Karpas-422 (cell line): ENCODE data around the gene CXorf49B. TPM values are rescaled to one million over a fixed set of nuclear protein-coding genes. Genes with fewer than 3 reads are reported as not detected.
"Not testable (repeated sequence)": the region's sequence is repeated elsewhere in the genome, so short reads cannot be mapped to it uniquely, and the experiment has no call there.

ENCODE experiments used
- DNase-seq: peaks from one replicate; pipeline ENCODE4 v3.0.0-alpha.2; 2015
- H2AFZ ChIP-seq: fragments of 200-600 bp; sonication (generic); 2 replicates; pipeline ENCODE4 v1.6.1; 2014; ENCODE audit warnings: antibody characterized with exemption, low read length, mixed read lengths
- H3K27ac ChIP-seq: fragments of 200-600 bp; sonication (generic); 2 replicates; pipeline ENCODE4 v1.5.1; 2014; ENCODE audit warnings: mild to moderate bottlenecking, low read length, moderate library complexity
- H3K27me3 ChIP-seq: fragments of 200-600 bp; sonication (generic); 2 replicates; pipeline ENCODE4 v1.6.1; 2014; ENCODE audit warnings: low read length, mixed read lengths
- H3K36me3 ChIP-seq: fragments of 200-600 bp; sonication (generic); 2 replicates; pipeline ENCODE4 v1.6.1; 2014; ENCODE audit warnings: low read length, mixed read lengths; ENCODE audit not compliant: insufficient read depth
- H3K4me1 ChIP-seq: fragments of 200-600 bp; sonication (generic); 2 replicates; pipeline ENCODE4 v1.6.1; 2014; ENCODE audit warnings: mild to moderate bottlenecking, low read length, mixed read lengths
- H3K4me2 ChIP-seq: fragments of 200-600 bp; sonication (generic); 2 replicates; pipeline ENCODE4 v1.6.1; 2014; ENCODE audit warnings: low read length, low read depth, mild to moderate bottlenecking; ENCODE audit not compliant: poor library complexity, severe bottlenecking
- H3K4me3 ChIP-seq: fragments of 200-600 bp; sonication (generic); 2 replicates; pipeline ENCODE4 v1.5.1; 2014; ENCODE audit warnings: mild to moderate bottlenecking, antibody characterized with exemption, low read length, mixed read lengths
- H3K79me2 ChIP-seq: fragments of 200-600 bp; sonication (generic); 2 replicates; pipeline ENCODE4 v1.6.1; 2014; ENCODE audit warnings: mild to moderate bottlenecking, low read length, mixed read lengths
- H3K9ac ChIP-seq: fragments of 200-600 bp; sonication (generic); 2 replicates; pipeline ENCODE4 v1.6.0; 2014; ENCODE audit warnings: low read length
- H3K9me2 ChIP-seq: fragments of 200-600 bp; sonication (generic), shearing (Covaris generic); replicated peaks from 2 replicates; pipeline ENCODE4 v1.6.0; 2014; ENCODE audit warnings: mild to moderate bottlenecking, low read length, moderate library complexity; ENCODE audit not compliant: insufficient read depth
- H3K9me3 ChIP-seq: fragments of 300-700, 200-600 bp; sonication (generic); 2 replicates; pipeline ENCODE4 v1.6.1; 2014; ENCODE audit warnings: low read length, mixed read lengths
- H4K20me1 ChIP-seq: fragments of 200-600 bp; sonication (generic); 2 replicates; pipeline ENCODE4 v1.6.1; 2014; ENCODE audit warnings: mild to moderate bottlenecking, antibody characterized with exemption, low read length, low read depth; ENCODE audit not compliant: insufficient read depth
- small RNA-seq: library from RNA; depleted of rRNA; stranded (forward); fragments of <200 nt; gene quantifications from one replicate; pipeline ENCODE3, GENCODE V24; 2014
- total RNA-seq: library from RNA; depleted of rRNA; stranded (reverse); fragments of >200 nt; shearing (Covaris generic); gene quantifications from 2 replicates; pipeline ENCODE4 v1.2.3, GENCODE V29; 2014; ENCODE audit warnings: low replicate concordance; rRNA removed

Gene CXorf49B
- total RNA-seq, 1 experiment from 2014 or later, result not detected

DNA sequence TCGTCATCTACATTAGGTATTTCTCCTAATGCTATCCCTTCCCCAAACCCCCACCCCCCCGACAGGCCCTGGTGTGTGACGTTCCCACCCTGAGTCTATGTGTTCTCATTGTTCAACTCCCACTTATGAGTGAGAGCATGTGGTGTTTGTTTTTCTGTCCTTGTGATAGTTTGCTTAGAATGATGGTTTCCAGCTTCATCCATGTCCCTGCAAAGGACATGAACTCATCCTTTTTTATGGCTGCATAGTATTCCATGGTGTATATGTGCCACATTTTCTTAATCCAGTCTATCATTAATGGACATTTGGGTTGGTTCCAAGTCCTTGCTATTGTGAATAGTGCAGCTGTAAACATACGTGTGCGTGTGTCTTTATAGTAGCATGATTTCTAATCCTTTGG lies 43.3 kb downstream of the CXorf49B start:
- H2AFZ ChIP-seq, H3K27me3 ChIP-seq, H3K4me2 ChIP-seq, H3K4me3 ChIP-seq, H3K27ac ChIP-seq, DNase-seq, H3K9ac ChIP-seq, H3K36me3 ChIP-seq, H3K4me1 ChIP-seq, H3K9me2 ChIP-seq, H3K79me2 ChIP-seq, H3K9me3 ChIP-seq, H4K20me1 ChIP-seq: not testable (repeated sequence)

- DNase-seq, result no peak
- Histone ChIP-seq H3K4me2 (no peak overlapping the region), H3K79me2 (no peaks in the 10 kb centered on the region), H3K4me3 (no peak overlapping the region), H2AFZ (no peak overlapping the region), H3K27me3 (no peaks in the 10 kb centered on the region), H3K9me3 (no peaks in the 10 kb centered on the region), H4K20me1 (no peaks in the 10 kb centered on the region), H3K4me1 (no peaks in the 10 kb centered on the region), H3K36me3 (no peaks in the 10 kb centered on the region), H3K9me2 (no peaks in the 10 kb centered on the region), H3K9ac (no peak overlapping the region), H3K27ac (no peak overlapping the region)
Observed at GRCh38 chrX:71809886-71810285, 46.7 kb downstream of the CXorf49B start.

GRCh38 chrX:71814123-71814912 lies 51.2 kb downstream of the CXorf49B start:
- no peak overlapping the region for H3K9ac ChIP-seq
- no peak for DNase-seq
- H3K4me1 ChIP-seq, result no peaks in the 10 kb centered on the region
- H3K79me2 ChIP-seq, result no peaks in the 10 kb centered on the region
- no peak overlapping the region for H3K4me2 ChIP-seq
- no peak overlapping the region for H2AFZ ChIP-seq
- H3K27me3 ChIP-seq, result no peaks in the 10 kb centered on the region
- no peaks in the 10 kb centered on the region for H4K20me1 ChIP-seq
- no peaks in the 10 kb centered on the region for H3K36me3 ChIP-seq
- no peaks in the 10 kb centered on the region for H3K9me3 ChIP-seq
- no peak overlapping the region for H3K27ac ChIP-seq
- no peaks in the 10 kb centered on the region for H3K9me2 ChIP-seq
- H3K4me3 ChIP-seq, result no peak overlapping the region

DNA sequence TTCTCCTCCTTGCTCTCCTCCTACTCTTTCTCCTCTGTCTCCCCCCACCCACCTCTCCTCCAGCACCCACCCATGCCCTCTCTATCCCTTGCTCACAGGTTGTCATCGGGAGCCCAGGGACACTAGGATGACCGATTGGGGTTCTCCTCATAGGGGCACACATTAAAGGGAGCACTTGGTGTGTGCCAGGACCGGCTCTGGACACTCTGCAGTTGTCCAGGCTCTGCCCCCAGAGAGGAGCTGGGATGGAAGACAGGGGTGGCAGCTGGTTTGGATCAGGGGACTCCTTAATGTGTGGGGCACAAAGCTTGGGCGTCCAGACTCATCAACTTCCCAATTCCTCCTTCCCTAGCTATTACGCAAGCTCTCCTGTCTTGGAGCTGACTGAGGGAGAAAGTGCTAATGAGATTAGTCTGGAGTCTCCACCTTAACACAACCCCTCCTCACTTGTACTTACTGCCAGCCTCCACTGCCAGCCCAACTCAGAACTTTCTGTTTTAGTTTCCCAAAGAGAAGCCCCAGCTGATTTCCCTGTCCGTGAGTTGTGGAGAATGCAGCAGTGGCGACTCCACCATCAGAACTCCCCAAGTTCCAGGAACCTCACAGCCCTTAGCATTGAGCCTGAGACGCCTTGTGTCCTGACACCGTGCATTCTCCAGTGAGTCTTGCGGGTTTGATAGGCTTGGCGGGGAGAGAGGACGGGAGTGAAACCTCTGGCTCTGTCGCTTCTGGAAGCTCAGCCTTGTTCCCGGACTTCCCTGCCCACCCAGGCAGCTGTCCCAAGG lies 52.2 kb downstream of the CXorf49B start:
- no peak for DNase-seq
- Histone ChIP-seq H3K4me1 (no peaks in the 10 kb centered on the region), H4K20me1 (no peaks in the 10 kb centered on the region), H3K9ac (no peak overlapping the region), H2AFZ (no peak overlapping the region), H3K9me2 (no peaks in the 10 kb centered on the region), H3K4me2 (no peak overlapping the region), H3K4me3 (no peak overlapping the region), H3K9me3 (no peaks in the 10 kb centered on the region), H3K27ac (no peak overlapping the region), H3K79me2 (no peaks in the 10 kb centered on the region), H3K27me3 (no peaks in the 10 kb centered on the region), H3K36me3 (no peaks in the 10 kb centered on the region)

DNA sequence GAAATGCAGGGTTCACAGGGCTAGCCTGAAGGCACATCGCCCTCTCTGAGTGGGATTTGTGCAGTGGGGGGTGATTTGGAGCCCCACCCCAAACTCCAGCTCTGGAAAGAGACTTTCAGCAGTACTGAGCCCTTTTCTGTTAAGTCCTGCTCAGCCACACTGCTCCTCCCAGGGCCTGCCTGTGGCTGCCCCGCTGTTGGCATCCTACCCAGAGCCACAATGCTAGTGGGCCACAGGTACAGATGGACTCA lies 52.7 kb downstream of the CXorf49B start:
- H4K20me1 ChIP-seq, result no peaks in the 10 kb centered on the region
- H3K4me3 ChIP-seq, result no peak overlapping the region
- no peaks in the 10 kb centered on the region for H3K4me1 ChIP-seq
- no peak overlapping the region for H3K9ac ChIP-seq
- no peak overlapping the region for H2AFZ ChIP-seq
- no peaks in the 10 kb centered on the region for H3K9me3 ChIP-seq
- no peak overlapping the region for H3K27ac ChIP-seq
- DNase-seq, result no peak
- no peaks in the 10 kb centered on the region for H3K9me2 ChIP-seq
- H3K79me2 ChIP-seq, result no peaks in the 10 kb centered on the region
- no peaks in the 10 kb centered on the region for H3K36me3 ChIP-seq
- no peaks in the 10 kb centered on the region for H3K27me3 ChIP-seq
- no peak overlapping the region for H3K4me2 ChIP-seq

Small RNA genes within 50 kb of the gene (small RNA-seq; reads per million reads assigned to genes)
- gene BX276092.1 (not detected), gene BX276092.6 (not detected), gene BX276092.8 (not detected)

Other genes starting within 250 kb of the CXorf49B start
- gene OGT, start 230.2 kb upstream of the CXorf49B start, total RNA-seq, result 314 and 469 TPM in 2 replicates
- gene GCNA, start 184.9 kb upstream of the CXorf49B start, total RNA-seq, result 5.4 and 6.2 TPM in 2 replicates
- gene CXCR3, start 144.8 kb upstream of the CXorf49B start, total RNA-seq, result not detected in 2 replicates
- gene CXorf49, start 45.1 kb upstream of the CXorf49B start, total RNA-seq, result not detected in 2 replicates
- not detected in 2 replicates for gene NHSL2, start 147.5 kb downstream of the CXorf49B start, total RNA-seq